Stimulated activated memory B cell treated with anti-CD40 and anti-IgM and Interleukin-4, amounts not matched to agents 10 μg/mL and 1 μg/mL and 100 μg/mL, for 72 hours (primary cell): ENCODE data around the gene CLEC4A.
"Not testable (repeated sequence)": the region's sequence is repeated elsewhere in the genome, so short reads cannot be mapped to it uniquely, and the experiment has no call there.

Source experiments
- ATAC-seq: fragments of 150-1000 bp; cut with Tn5 transposase; 2 replicates; pipeline ENCODE4 v1.10.0; 2021
- H3K27ac Mint-ChIP-seq: one replicate; pipeline ENCODE4 v1.8.0; 2022; ENCODE audit warnings: mild to moderate bottlenecking, mixed read lengths
- H3K27me3 Mint-ChIP-seq: one replicate; pipeline ENCODE4 v1.8.0; 2022; ENCODE audit warnings: mixed read lengths
- H3K36me3 Mint-ChIP-seq: one replicate; pipeline ENCODE4 v1.8.0; 2022; ENCODE audit warnings: mixed read lengths
- H3K4me1 Mint-ChIP-seq: one replicate; pipeline ENCODE4 v1.8.0; 2022; ENCODE audit warnings: mixed read lengths
- H3K4me3 Mint-ChIP-seq: one replicate; pipeline ENCODE4 v1.8.0; 2022; ENCODE audit warnings: mild to moderate bottlenecking, moderate library complexity, mixed read lengths
- H3K9me3 Mint-ChIP-seq: one replicate; pipeline ENCODE4 v1.8.0; 2022; ENCODE audit warnings: mixed read lengths

Gene CLEC4A

GRCh38 chr12:8123124-8123912, at the start of gene CLEC4A:
Gene CLEC4A (plus strand): TSS chr12:8123617. CDS start chr12:8123879, 262 bp downstream.
- peaks cover 24% of the 10 kb centered on the region for H3K4me1 Mint-ChIP-seq
- H3K27me3 Mint-ChIP-seq: no peaks in the 10 kb centered on the region
- peak; percentile 85 for ATAC-seq
- H3K9me3 Mint-ChIP-seq: no peaks in the 10 kb centered on the region
- H3K4me3 Mint-ChIP-seq: peak within 1 kb of the TSS; percentile 70
- H3K27ac Mint-ChIP-seq: peak within 1 kb of the TSS; percentile 88
- H3K36me3 Mint-ChIP-seq: peaks cover 39% of the 10 kb centered on the region

DNA sequence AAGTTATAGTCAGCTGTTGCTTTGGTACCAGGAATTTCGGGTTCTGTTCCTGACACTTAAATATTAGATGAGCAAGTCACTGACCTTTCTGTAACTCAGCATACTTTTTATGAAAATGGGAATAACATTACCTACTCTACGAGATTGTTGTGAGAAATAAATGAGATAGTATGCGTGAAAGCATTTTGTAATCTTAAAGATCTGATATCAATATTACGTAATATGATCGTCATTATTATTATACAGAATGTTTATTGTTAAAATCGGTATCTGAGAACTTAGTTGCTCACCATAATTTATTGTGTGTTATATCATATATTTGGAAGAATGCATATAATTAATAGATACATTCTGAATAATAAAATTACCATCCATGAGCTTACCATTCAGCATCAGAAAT, 47.5 kb upstream of the CLEC4A start:
- H3K9me3 Mint-ChIP-seq: no peaks in the 10 kb centered on the region
- no peak overlapping the region for H3K27ac Mint-ChIP-seq
- H3K4me1 Mint-ChIP-seq: peaks cover 15% of the 10 kb centered on the region
- no peaks in the 10 kb centered on the region for H3K36me3 Mint-ChIP-seq
- H3K27me3 Mint-ChIP-seq: peaks cover 8% of the 10 kb centered on the region
- H3K4me3 Mint-ChIP-seq: no peak overlapping the region
- no peak for ATAC-seq

DNA sequence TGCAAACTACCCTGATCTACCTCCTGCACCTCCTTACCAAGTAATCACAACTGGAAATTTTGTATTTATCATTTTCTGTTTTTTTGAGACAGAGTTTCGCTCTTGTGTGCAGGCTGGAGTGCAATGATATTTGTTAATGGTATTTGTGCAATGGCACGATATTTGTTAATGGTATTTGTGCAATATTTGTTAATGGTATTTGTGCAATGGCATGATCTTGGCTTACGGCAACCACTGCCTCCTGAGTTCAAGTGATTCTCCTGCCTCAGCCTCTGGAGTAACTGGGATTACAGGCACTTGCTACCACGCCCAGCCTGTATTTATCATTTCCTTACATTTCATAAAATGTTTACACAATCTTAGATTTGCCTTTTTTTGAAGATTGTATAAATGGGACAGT, 47.1 kb upstream of the CLEC4A start:
- ATAC-seq: no peak
- Mint-ChIP-seq H3K36me3 (no peaks in the 10 kb centered on the region), H3K27me3 (peaks cover 8% of the 10 kb centered on the region), H3K4me3 (no peak overlapping the region), H3K27ac (no peak overlapping the region), H3K4me1 (peaks cover 15% of the 10 kb centered on the region), H3K9me3 (no peaks in the 10 kb centered on the region)

DNA sequence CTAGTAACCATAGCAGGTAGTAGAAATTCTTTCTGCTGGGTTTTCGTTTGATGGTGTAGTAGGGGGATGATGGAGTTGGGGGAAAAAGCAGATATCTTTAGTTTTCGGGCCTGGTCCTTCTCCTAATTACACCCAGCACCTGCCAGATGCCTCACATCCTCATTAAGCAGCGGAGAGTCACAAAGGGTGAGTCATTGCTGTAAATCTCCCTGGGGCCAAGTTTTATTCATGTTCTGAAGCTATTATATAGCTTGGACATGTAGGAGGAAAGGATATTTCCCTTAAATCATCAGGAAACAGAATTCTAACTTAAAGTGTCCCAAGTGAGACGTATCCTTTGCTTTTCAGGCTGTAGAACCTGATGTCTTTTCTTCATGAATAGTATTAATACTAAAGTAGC, 46.2 kb upstream of the CLEC4A start:
- Mint-ChIP-seq H3K27me3 (peaks cover 8% of the 10 kb centered on the region), H3K27ac (no peak overlapping the region), H3K36me3 (no peaks in the 10 kb centered on the region), H3K4me3 (no peak overlapping the region), H3K9me3 (no peaks in the 10 kb centered on the region), H3K4me1 (peaks cover 15% of the 10 kb centered on the region)
- no peak for ATAC-seq

- no peaks in the 10 kb centered on the region for H3K36me3 Mint-ChIP-seq
- H3K27me3 Mint-ChIP-seq: peaks cover 1% of the 10 kb centered on the region
- H3K4me3 Mint-ChIP-seq: no peak overlapping the region
- no peak for ATAC-seq
- H3K27ac Mint-ChIP-seq: peak overlapping the region; percentile 61
- H3K4me1 Mint-ChIP-seq: peaks cover 26% of the 10 kb centered on the region
- H3K9me3 Mint-ChIP-seq: no peaks in the 10 kb centered on the region
These were observed 45.0 kb upstream of the CLEC4A start for GRCh38 chr12:8078398-8078797.

DNA sequence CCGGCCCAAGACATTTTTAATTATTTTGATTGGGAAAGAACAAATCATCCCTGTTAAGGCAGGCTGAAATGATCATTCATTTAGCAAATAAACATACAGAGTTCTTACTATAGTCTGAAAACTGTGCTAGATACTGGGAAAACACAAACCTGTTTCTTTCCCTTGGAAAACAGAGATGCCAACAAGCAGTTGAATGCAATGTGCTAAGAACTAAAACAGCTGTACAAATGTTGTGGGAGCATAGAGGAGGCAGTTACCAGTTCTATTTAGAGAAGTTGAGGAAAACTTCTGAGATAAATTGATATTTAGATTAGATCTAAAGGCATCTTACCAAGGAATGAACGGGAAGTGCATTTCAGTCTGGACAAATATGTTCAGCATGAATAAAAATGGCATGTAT, 44.5 kb upstream of the CLEC4A start:
- H3K4me1 Mint-ChIP-seq: peaks cover 31% of the 10 kb centered on the region
- ATAC-seq: no peak
- H3K4me3 Mint-ChIP-seq: no peak overlapping the region
- no peaks in the 10 kb centered on the region for H3K27me3 Mint-ChIP-seq
- H3K9me3 Mint-ChIP-seq: no peaks in the 10 kb centered on the region
- no peaks in the 10 kb centered on the region for H3K36me3 Mint-ChIP-seq
- H3K27ac Mint-ChIP-seq: peak overlapping the region; percentile 61

DNA sequence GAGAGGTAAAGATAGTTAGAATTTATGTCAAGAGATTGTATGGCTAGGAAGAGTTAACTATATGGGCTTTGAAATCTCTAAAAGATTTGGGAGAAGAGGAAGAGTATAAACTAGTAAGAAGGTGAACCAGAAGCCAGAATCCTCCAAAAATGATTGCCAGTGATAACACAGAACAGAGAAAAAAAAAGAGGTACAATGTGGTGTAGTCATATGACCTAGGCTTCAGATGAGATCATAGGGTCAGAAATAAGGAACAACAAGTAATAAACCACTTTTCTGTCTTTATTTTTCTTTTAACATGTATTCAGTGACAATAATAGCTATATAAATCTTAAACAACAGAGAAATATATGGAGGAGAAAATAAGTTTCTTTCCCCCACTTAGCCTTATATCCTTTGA, 43.3 kb upstream of the CLEC4A start:
- H3K27ac Mint-ChIP-seq: peak overlapping the region; percentile 61
- peaks cover 1% of the 10 kb centered on the region for H3K36me3 Mint-ChIP-seq
- ATAC-seq: no peak
- H3K27me3 Mint-ChIP-seq: no peaks in the 10 kb centered on the region
- peaks cover 42% of the 10 kb centered on the region for H3K4me1 Mint-ChIP-seq
- no peak overlapping the region for H3K4me3 Mint-ChIP-seq
- no peaks in the 10 kb centered on the region for H3K9me3 Mint-ChIP-seq

GRCh38 chr12:8081251-8081920, 42.0 kb upstream of the CLEC4A start:
- Mint-ChIP-seq H3K9me3 (no peaks in the 10 kb centered on the region), H3K36me3 (peaks cover 6% of the 10 kb centered on the region), H3K27me3 (no peaks in the 10 kb centered on the region), H3K27ac (peak overlapping the region; percentile 98), H3K4me1 (peaks cover 47% of the 10 kb centered on the region), H3K4me3 (peak overlapping the region; percentile 99)
- ATAC-seq: no peak

GRCh38 chr12:8082808-8083100, 40.7 kb upstream of the CLEC4A start:
- Mint-ChIP-seq H3K27ac (peak overlapping the region; percentile 98), H3K36me3 (peaks cover 6% of the 10 kb centered on the region), H3K27me3 (no peaks in the 10 kb centered on the region), H3K4me1 (peaks cover 50% of the 10 kb centered on the region), H3K4me3 (peak overlapping the region; percentile 99), H3K9me3 (no peaks in the 10 kb centered on the region)
- no peak for ATAC-seq

GRCh38 chr12:8084351-8084750, 39.1 kb upstream of the CLEC4A start:
- H3K36me3 Mint-ChIP-seq: peaks cover 11% of the 10 kb centered on the region
- peak overlapping the region; percentile 56 for H3K4me3 Mint-ChIP-seq
- not testable (repeated sequence) for ATAC-seq, H3K9me3 Mint-ChIP-seq, H3K27me3 Mint-ChIP-seq
- H3K4me1 Mint-ChIP-seq: peaks cover 60% of the 10 kb centered on the region
- H3K27ac Mint-ChIP-seq: peak overlapping the region; percentile 98

DNA sequence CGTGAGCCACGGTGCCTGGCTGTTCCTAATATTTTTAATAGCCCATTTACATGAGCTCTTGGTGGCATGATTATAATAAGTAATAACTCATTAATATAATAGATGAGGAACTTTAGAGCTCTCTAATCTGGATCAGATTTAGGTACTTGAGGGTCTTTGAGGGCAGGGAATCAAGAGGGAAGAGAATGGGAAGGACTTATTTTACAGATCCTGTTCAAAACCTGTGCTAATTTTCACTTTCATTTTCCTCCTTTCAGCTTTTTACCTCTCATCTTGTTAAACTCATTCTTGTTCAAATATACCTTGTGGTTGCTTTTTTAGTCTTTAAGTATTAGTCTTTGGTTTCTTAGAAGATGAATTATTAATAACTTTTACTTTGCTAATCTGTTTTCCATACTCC, 35.8 kb upstream of the CLEC4A start:
- Mint-ChIP-seq H3K27me3 (no peaks in the 10 kb centered on the region), H3K36me3 (peaks cover 43% of the 10 kb centered on the region), H3K27ac (peak overlapping the region; percentile 77), H3K4me3 (peak overlapping the region; percentile 45), H3K4me1 (peaks cover 54% of the 10 kb centered on the region), H3K9me3 (no peaks in the 10 kb centered on the region)
- no peak for ATAC-seq

- no peaks in the 10 kb centered on the region for H3K9me3 Mint-ChIP-seq
- H3K27me3 Mint-ChIP-seq: no peaks in the 10 kb centered on the region
- peak overlapping the region; percentile 45 for H3K4me3 Mint-ChIP-seq
- peak overlapping the region; percentile 77 for H3K27ac Mint-ChIP-seq
- H3K36me3 Mint-ChIP-seq: peaks cover 52% of the 10 kb centered on the region
- H3K4me1 Mint-ChIP-seq: peaks cover 45% of the 10 kb centered on the region
- ATAC-seq: peak; percentile 88
These were observed 34.8 kb upstream of the CLEC4A start for GRCh38 chr12:8088574-8088973.

DNA sequence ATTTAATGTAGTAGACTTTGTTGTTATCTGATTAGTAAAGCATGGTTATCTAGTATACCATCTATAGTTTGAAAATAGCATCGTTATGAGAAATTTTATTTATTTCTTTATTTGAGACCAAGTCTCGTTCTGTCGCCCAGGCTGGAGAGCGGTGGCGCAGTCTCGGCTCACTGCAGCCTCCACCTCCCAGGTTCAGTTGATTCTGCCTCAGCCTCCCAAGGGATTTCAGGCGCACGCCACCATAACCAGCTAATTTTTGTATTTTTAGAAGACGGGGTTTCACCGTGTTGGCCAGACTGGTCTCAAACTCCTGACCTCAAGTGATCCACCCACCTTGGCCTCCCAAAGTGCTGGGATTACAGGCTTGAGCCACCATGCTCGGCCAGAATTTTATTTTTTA, 34.1 kb upstream of the CLEC4A start:
- H3K4me1 Mint-ChIP-seq: peaks cover 38% of the 10 kb centered on the region
- not testable (repeated sequence) for H3K27me3 Mint-ChIP-seq, H3K4me3 Mint-ChIP-seq, H3K9me3 Mint-ChIP-seq
- peaks cover 57% of the 10 kb centered on the region for H3K36me3 Mint-ChIP-seq
- H3K27ac Mint-ChIP-seq: peak overlapping the region; percentile 77
- peak; percentile 43 for ATAC-seq

GRCh38 chr12:8089716-8090115, 33.7 kb upstream of the CLEC4A start:
- H3K4me1 Mint-ChIP-seq: peaks cover 34% of the 10 kb centered on the region
- no peaks in the 10 kb centered on the region for H3K9me3 Mint-ChIP-seq
- no peaks in the 10 kb centered on the region for H3K27me3 Mint-ChIP-seq
- H3K4me3 Mint-ChIP-seq: no peak overlapping the region
- no peak for ATAC-seq
- peak overlapping the region; percentile 77 for H3K27ac Mint-ChIP-seq
- H3K36me3 Mint-ChIP-seq: peaks cover 62% of the 10 kb centered on the region

GRCh38 chr12:8093291-8093690, 30.1 kb upstream of the CLEC4A start:
- H3K27ac Mint-ChIP-seq: no peak overlapping the region
- H3K4me3 Mint-ChIP-seq: no peak overlapping the region

GRCh38 chr12:8096281-8096915, 27.0 kb upstream of the CLEC4A start:
- no peaks in the 10 kb centered on the region for H3K4me1 Mint-ChIP-seq
- no peak overlapping the region for H3K4me3 Mint-ChIP-seq
- no peaks in the 10 kb centered on the region for H3K9me3 Mint-ChIP-seq
- H3K36me3 Mint-ChIP-seq: peaks cover 80% of the 10 kb centered on the region
- no peak overlapping the region for H3K27ac Mint-ChIP-seq
- no peak for ATAC-seq
- H3K27me3 Mint-ChIP-seq: no peaks in the 10 kb centered on the region

More at GRCh38 chr12:8093291-8093690, 30.1 kb upstream of the CLEC4A start:
- H3K36me3 Mint-ChIP-seq: peaks cover 78% of the 10 kb centered on the region
- H3K4me1 Mint-ChIP-seq: peaks cover 18% of the 10 kb centered on the region
- H3K27me3 Mint-ChIP-seq: no peaks in the 10 kb centered on the region
- H3K9me3 Mint-ChIP-seq: no peaks in the 10 kb centered on the region
- ATAC-seq: no peak
